OCI-LY3 (cell line): ENCODE data around the gene TRIM51.

ENCODE experiments used
- CTCF ChIP-seq: fragments of 200-600, 300-600 bp; sonication (generic); IDR thresholded peaks from 2 replicates; pipeline ENCODE4 v1.5.1; 2014; ENCODE audit warnings: antibody characterized with exemption, low read length, low read depth
- EZH2phosphoT487 ChIP-seq: fragments of 200-600 bp; shearing (Covaris generic); IDR thresholded peaks from 2 replicates; pipeline ENCODE4 v1.6.1; 2018; ENCODE audit warnings: antibody characterized with exemption, mixed run types, low read depth

GRCh38 chr11:55920537-55920936, 37.4 kb downstream of the TRIM51 start:
- TF ChIP-seq CTCF: no peak
- no peak for TF ChIP-seq EZH2phosphoT487
